ENCODE results near the gene KCNQ1OT1.

Gene KCNQ1OT1

GRCh38 chr11:2592559-2593392 is 107.0 kb downstream of the KCNQ1OT1 start:
- Histone ChIP-seq H3K9me3 (ENCODE audit: control extremely low read depth in 1 of 5, control insufficient read depth in 4 of 5, insufficient read depth in 2 of 5, low read depth in 1 of 5, low read length in 4 of 5) (peaks cover 0 to 19% (median 2%) of the 10 kb centered on the region in 5 experiments), H3K27ac (ENCODE audit: insufficient read depth in 1 of 2, low read depth in 1 of 2, low read length in 2 of 2, poor library complexity in 1 of 2, severe bottlenecking in 2 of 2) (no peak overlapping the region), H3K4me3 (ENCODE audit: control insufficient read depth in 1 of 7, extremely low read depth in 1 of 7, insufficient read depth in 4 of 7, low read depth in 2 of 7, low read length in 6 of 7) (no peak overlapping the region), H3K36me3 (ENCODE audit: control insufficient read depth in 4 of 4, insufficient read depth in 4 of 4, low read length in 3 of 4) (no peaks in the 10 kb centered on the region), H3K27me3 (replicated peaks in 2 of 5; ENCODE audit: control insufficient read depth in 4 of 5, insufficient read depth in 5 of 5, low read length in 4 of 5) (no peaks in the 10 kb centered on the region), H3K4me1 (ENCODE audit: control extremely low read depth in 1 of 4, control insufficient read depth in 4 of 4, insufficient read depth in 4 of 4, low read length in 3 of 4) (no peaks in the 10 kb centered on the region)
- DNase-seq: no peak
- POLR2A ChIA-PET: no interaction called here
- CTCF ChIA-PET: no interaction called here
- 100% methylated on average over 15 of the region's 16 CpGs for WGBS (ENCODE audit: insufficient coverage)

- no peak for DNase-seq
- WGBS (ENCODE audit: insufficient coverage): 99% methylated on average over 10 of the region's 10 CpGs
- Histone ChIP-seq H3K9me3 (ENCODE audit: control extremely low read depth in 1 of 5, control insufficient read depth in 4 of 5, insufficient read depth in 2 of 5, low read depth in 1 of 5, low read length in 4 of 5) (peaks cover 0 to 13% (median 0%) of the 10 kb centered on the region in 5 experiments), H3K36me3 (ENCODE audit: control insufficient read depth in 4 of 4, insufficient read depth in 4 of 4, low read length in 3 of 4) (no peaks in the 10 kb centered on the region), H3K4me3 (ENCODE audit: control insufficient read depth in 1 of 7, extremely low read depth in 1 of 7, insufficient read depth in 4 of 7, low read depth in 2 of 7, low read length in 6 of 7) (no peak overlapping the region), H3K27ac (ENCODE audit: insufficient read depth in 1 of 2, low read depth in 1 of 2, low read length in 2 of 2, poor library complexity in 1 of 2, severe bottlenecking in 2 of 2) (no peak overlapping the region), H3K27me3 (replicated peaks in 2 of 5; ENCODE audit: control insufficient read depth in 4 of 5, insufficient read depth in 5 of 5, low read length in 4 of 5) (no peaks in the 10 kb centered on the region), H3K4me1 (ENCODE audit: control extremely low read depth in 1 of 4, control insufficient read depth in 4 of 4, insufficient read depth in 4 of 4, low read length in 3 of 4) (no peaks in the 10 kb centered on the region)
- POLR2A ChIA-PET: no interaction called here
- CTCF ChIA-PET: no interaction called here
These were observed 108.0 kb downstream of the KCNQ1OT1 start for GRCh38 chr11:2591805-2592204.

GRCh38 chr11:2590965-2591754 is 108.6 kb downstream of the KCNQ1OT1 start:
- no peaks in the 10 kb centered on the region for H3K36me3 ChIP-seq (ENCODE audit: control insufficient read depth in 4 of 4, insufficient read depth in 4 of 4, low read length in 3 of 4)
- no peaks in the 10 kb centered on the region for H3K27me3 ChIP-seq (replicated peaks in 2 of 5; ENCODE audit: control insufficient read depth in 4 of 5, insufficient read depth in 5 of 5, low read length in 4 of 5)
- H3K27ac ChIP-seq (ENCODE audit: insufficient read depth in 1 of 2, low read depth in 1 of 2, low read length in 2 of 2, poor library complexity in 1 of 2, severe bottlenecking in 2 of 2): no peak overlapping the region
- H3K4me1 ChIP-seq (ENCODE audit: control extremely low read depth in 1 of 4, control insufficient read depth in 4 of 4, insufficient read depth in 4 of 4, low read length in 3 of 4): no peaks in the 10 kb centered on the region
- no peak overlapping the region for H3K4me3 ChIP-seq (ENCODE audit: control insufficient read depth in 1 of 7, extremely low read depth in 1 of 7, insufficient read depth in 4 of 7, low read depth in 2 of 7, low read length in 6 of 7)
- WGBS (ENCODE audit: insufficient coverage): 98% methylated on average over 24 of the region's 28 CpGs
- ChIA-PET CTCF (no interaction called here), POLR2A (interaction anchor here (0.7 kb wide), 1 partner anchor 53 kb away, joined by 3 read pairs; no protein-coding TSS in a partner anchor)
- no peak for DNase-seq
- peaks cover 0 to 13% (median 0%) of the 10 kb centered on the region in 5 experiments for H3K9me3 ChIP-seq (ENCODE audit: control extremely low read depth in 1 of 5, control insufficient read depth in 4 of 5, insufficient read depth in 2 of 5, low read depth in 1 of 5, low read length in 4 of 5)

GRCh38 chr11:2590131-2590964 is 109.4 kb downstream of the KCNQ1OT1 start:
- ChIA-PET CTCF (no interaction called here), POLR2A (interaction anchor here (0.7 kb wide), 1 partner anchor 54 kb away, joined by 3 read pairs; no protein-coding TSS in a partner anchor)
- 99% methylated on average over 11 of the region's 13 CpGs for WGBS (ENCODE audit: insufficient coverage)
- no peak overlapping the region for H3K4me3 ChIP-seq (ENCODE audit: control insufficient read depth in 1 of 7, extremely low read depth in 1 of 7, insufficient read depth in 4 of 7, low read depth in 2 of 7, low read length in 6 of 7)
- H3K9me3 ChIP-seq (ENCODE audit: control extremely low read depth in 1 of 5, control insufficient read depth in 4 of 5, insufficient read depth in 2 of 5, low read depth in 1 of 5, low read length in 4 of 5): peaks cover 0 to 13% (median 0%) of the 10 kb centered on the region in 5 experiments
- H3K27ac ChIP-seq (ENCODE audit: insufficient read depth in 1 of 2, low read depth in 1 of 2, low read length in 2 of 2, poor library complexity in 1 of 2, severe bottlenecking in 2 of 2): no peak overlapping the region
- no peaks in the 10 kb centered on the region for H3K27me3 ChIP-seq (replicated peaks in 2 of 5; ENCODE audit: control insufficient read depth in 4 of 5, insufficient read depth in 5 of 5, low read length in 4 of 5)
- DNase-seq: no peak
- H3K36me3 ChIP-seq (ENCODE audit: control insufficient read depth in 4 of 4, insufficient read depth in 4 of 4, low read length in 3 of 4): no peaks in the 10 kb centered on the region
- H3K4me1 ChIP-seq (ENCODE audit: control extremely low read depth in 1 of 4, control insufficient read depth in 4 of 4, insufficient read depth in 4 of 4, low read length in 3 of 4): no peaks in the 10 kb centered on the region

DNA sequence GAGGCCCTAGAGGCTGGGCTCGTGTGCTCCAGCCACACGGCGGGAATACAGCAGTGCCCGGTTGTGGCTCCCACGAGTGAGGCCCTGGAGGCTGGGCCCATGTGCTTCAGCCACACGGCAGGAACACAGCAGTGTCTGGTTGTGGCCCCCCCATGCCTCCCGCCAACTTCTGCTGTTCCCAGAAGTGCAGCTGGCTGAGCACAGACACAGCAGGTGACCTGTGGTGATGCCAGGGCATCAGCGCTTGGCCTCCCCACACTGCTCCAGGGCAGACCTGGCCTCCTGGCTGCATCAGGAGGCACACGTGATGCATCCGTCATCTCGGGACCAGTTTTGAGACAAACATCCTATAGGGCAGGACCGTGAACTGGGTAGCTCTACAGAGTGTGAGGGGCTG is 110.3 kb downstream of the KCNQ1OT1 start:
- Histone ChIP-seq H3K4me1 (ENCODE audit: control extremely low read depth in 1 of 4, control insufficient read depth in 4 of 4, insufficient read depth in 4 of 4, low read length in 3 of 4) (no peaks in the 10 kb centered on the region), H3K9me3 (ENCODE audit: control extremely low read depth in 1 of 5, control insufficient read depth in 4 of 5, insufficient read depth in 2 of 5, low read depth in 1 of 5, low read length in 4 of 5) (peaks cover 0 to 10% (median 0%) of the 10 kb centered on the region in 5 experiments), H3K27me3 (replicated peaks in 2 of 5; ENCODE audit: control insufficient read depth in 4 of 5, insufficient read depth in 5 of 5, low read length in 4 of 5) (no peaks in the 10 kb centered on the region), H3K4me3 (ENCODE audit: control insufficient read depth in 1 of 7, extremely low read depth in 1 of 7, insufficient read depth in 4 of 7, low read depth in 2 of 7, low read length in 6 of 7) (no peak overlapping the region), H3K27ac (ENCODE audit: insufficient read depth in 1 of 2, low read depth in 1 of 2, low read length in 2 of 2, poor library complexity in 1 of 2, severe bottlenecking in 2 of 2) (no peak overlapping the region), H3K36me3 (ENCODE audit: control insufficient read depth in 4 of 4, insufficient read depth in 4 of 4, low read length in 3 of 4) (no peaks in the 10 kb centered on the region)
- ChIA-PET POLR2A (no interaction called here), CTCF (no interaction called here)
- DNase-seq: no peak
- WGBS (ENCODE audit: insufficient coverage): 93% methylated on average over 12 of the region's 12 CpGs

DNA sequence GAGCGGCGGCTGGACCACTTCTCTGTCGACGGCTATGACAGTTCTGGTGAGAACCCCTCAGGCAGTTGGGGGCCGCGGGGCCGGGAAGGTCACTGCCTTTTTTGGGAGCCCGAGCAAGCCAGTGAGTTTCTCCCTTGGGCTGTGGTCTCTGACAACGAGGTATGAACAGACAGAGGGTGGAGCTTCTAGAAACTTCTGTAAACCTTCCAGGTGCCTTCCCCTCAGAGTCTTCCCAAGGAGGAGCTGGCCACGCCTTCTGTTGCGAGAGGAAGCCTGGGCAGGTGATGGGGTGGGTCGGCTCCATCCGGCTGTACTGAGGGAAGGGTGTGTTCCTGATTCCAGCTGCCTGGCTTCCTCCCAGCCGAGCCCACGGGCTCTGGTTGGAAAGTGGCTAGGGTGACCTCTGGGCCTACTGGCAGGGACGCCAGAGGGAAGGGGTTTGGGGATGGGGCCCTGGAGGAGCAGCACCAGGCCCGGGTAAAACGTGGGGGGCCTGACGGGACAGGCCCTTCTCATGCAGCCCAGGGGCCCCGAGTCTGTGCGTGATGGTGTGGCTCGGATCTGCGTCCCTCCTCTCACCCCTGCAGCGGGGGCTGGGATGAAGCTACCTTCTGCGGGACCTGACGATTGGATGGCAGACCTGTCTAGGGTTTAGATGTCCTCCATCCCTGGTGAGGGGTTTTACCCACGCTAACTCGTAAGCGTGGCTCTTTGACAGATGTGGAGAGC is 110.8 kb downstream of the KCNQ1OT1 start:
- Histone ChIP-seq H3K36me3 (ENCODE audit: control insufficient read depth in 4 of 4, insufficient read depth in 4 of 4, low read length in 3 of 4) (no peaks in the 10 kb centered on the region), H3K27ac (ENCODE audit: insufficient read depth in 1 of 2, low read depth in 1 of 2, low read length in 2 of 2, poor library complexity in 1 of 2, severe bottlenecking in 2 of 2) (no peak overlapping the region), H3K4me3 (ENCODE audit: control insufficient read depth in 1 of 7, extremely low read depth in 1 of 7, insufficient read depth in 4 of 7, low read depth in 2 of 7, low read length in 6 of 7) (no peak overlapping the region), H3K9me3 (ENCODE audit: control extremely low read depth in 1 of 5, control insufficient read depth in 4 of 5, insufficient read depth in 2 of 5, low read depth in 1 of 5, low read length in 4 of 5) (peaks cover 0 to 6% (median 0%) of the 10 kb centered on the region in 5 experiments), H3K4me1 (ENCODE audit: control extremely low read depth in 1 of 4, control insufficient read depth in 4 of 4, insufficient read depth in 4 of 4, low read length in 3 of 4) (no peaks in the 10 kb centered on the region), H3K27me3 (replicated peaks in 2 of 5; ENCODE audit: control insufficient read depth in 4 of 5, insufficient read depth in 5 of 5, low read length in 4 of 5) (no peaks in the 10 kb centered on the region)
- 95% methylated on average over 27 of the region's 29 CpGs for WGBS (ENCODE audit: insufficient coverage)
- DNase-seq: no peak
- CTCF ChIA-PET: no interaction called here
- POLR2A ChIA-PET: no interaction called here
